Endothelial cell of umbilical vein (primary cell): Measurements from ENCODE around the gene ZER1.

ENCODE experiments used
- CTCF ChIP-seq, 2 donors: IDR thresholded peaks; 1 replicate in 1 of 2; 2 replicates in 1 of 2; pipeline ENCODE4 v1.5.1; 2011; ENCODE audit warnings: low read length in 2 of 2, mild to moderate bottlenecking in 2 of 2, moderate library complexity in 2 of 2, control low read depth in 1 of 2, inconsistent platforms in 1 of 2, low read depth in 1 of 2; ENCODE audit not compliant: insufficient read depth in 1 of 2; ENCODE audit errors: extremely low read depth in 1 of 2
- EZH2 ChIP-seq: IDR thresholded peaks from 2 replicates; pipeline ENCODE4 v1.6.1; 2012; ENCODE audit warnings: borderline replicate concordance, low read depth, mild to moderate bottlenecking, moderate library complexity, low read length, inconsistent platforms; ENCODE audit not compliant: severe bottlenecking
- FOS ChIP-seq: IDR thresholded peaks from 2 replicates; pipeline ENCODE4 v1.6.1; 2011; ENCODE audit warnings: mild to moderate bottlenecking, low read length, moderate library complexity, borderline replicate concordance; ENCODE audit not compliant: insufficient read depth
- GATA2 ChIP-seq: IDR thresholded peaks from 2 replicates; pipeline ENCODE4 v1.7.0; 2011; ENCODE audit warnings: low read depth, mild to moderate bottlenecking, moderate library complexity, mixed read lengths, low read length; ENCODE audit not compliant: insufficient read length, insufficient read depth
- MYC ChIP-seq: IDR thresholded peaks from one replicate; pipeline ENCODE4 v1.6.1; 2011; ENCODE audit warnings: mild to moderate bottlenecking, low read depth, low read length
- POLR2A ChIP-seq: IDR thresholded peaks from 2 replicates; pipeline ENCODE4 v1.6.1; 2012; ENCODE audit warnings: low read depth, mild to moderate bottlenecking, control low read depth, low read length
- POLR2AphosphoS5 ChIP-seq: IDR thresholded peaks from 2 replicates; pipeline ENCODE4 v1.6.1; 2012; ENCODE audit warnings: low read depth, mild to moderate bottlenecking, control low read depth, low read length, moderate library complexity; ENCODE audit not compliant: insufficient read depth

GRCh38 chr9:128788445-128788844 lies 16.7 kb upstream of the ZER1 start:
- no peak for TF ChIP-seq CTCF (IDR thresholded peaks at IDR 0.05; ENCODE audit: extremely low read depth in 1 of 2, insufficient read depth in 1 of 2, low read depth in 1 of 2, low read length in 2 of 2)
- no peak for TF ChIP-seq POLR2A
- TF ChIP-seq EZH2: no peak
- TF ChIP-seq GATA2: no peak
- no peak for TF ChIP-seq FOS
- no peak for TF ChIP-seq MYC
- TF ChIP-seq POLR2AphosphoS5: no peak
